GM12875 (cell line): ENCODE results near the gene CERS6.

Experiments used
- H3K4me3 ChIP-seq: one replicate; pipeline ENCODE4 v1.5.1; 2011; ENCODE audit warnings: low read depth, low read length, control low read depth
- TF ChIP-seq, protein P1 (sequence below): IDR thresholded peaks from 2 replicates; pipeline ENCODE4 v1.5.1; 2011; ENCODE audit warnings: low read depth, mild to moderate bottlenecking, control low read depth, inconsistent platforms, low read length, moderate library complexity, borderline replicate concordance; ENCODE audit not compliant: insufficient read depth

Gene CERS6

DNA sequence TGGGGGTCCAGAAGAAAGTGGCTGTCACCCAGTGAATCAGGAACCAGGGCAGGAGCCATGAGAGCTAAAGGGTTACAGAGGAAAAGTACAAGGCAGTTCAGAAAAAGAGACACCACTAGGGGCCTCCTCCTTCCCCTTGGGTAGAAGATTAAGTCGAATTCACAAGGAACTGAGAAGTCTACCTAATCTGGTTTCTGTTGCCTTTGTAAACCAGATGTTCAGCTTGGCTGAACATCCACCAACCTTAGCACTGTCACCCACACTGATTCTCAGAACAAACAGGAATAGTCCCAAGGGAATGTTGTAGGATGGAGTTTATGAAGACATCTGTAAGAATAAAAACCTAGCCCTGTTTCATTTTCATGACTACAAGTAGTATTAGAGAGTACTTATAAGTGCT is 256.0 kb downstream of the CERS6 start:
- TF ChIP-seq, protein P1, sequence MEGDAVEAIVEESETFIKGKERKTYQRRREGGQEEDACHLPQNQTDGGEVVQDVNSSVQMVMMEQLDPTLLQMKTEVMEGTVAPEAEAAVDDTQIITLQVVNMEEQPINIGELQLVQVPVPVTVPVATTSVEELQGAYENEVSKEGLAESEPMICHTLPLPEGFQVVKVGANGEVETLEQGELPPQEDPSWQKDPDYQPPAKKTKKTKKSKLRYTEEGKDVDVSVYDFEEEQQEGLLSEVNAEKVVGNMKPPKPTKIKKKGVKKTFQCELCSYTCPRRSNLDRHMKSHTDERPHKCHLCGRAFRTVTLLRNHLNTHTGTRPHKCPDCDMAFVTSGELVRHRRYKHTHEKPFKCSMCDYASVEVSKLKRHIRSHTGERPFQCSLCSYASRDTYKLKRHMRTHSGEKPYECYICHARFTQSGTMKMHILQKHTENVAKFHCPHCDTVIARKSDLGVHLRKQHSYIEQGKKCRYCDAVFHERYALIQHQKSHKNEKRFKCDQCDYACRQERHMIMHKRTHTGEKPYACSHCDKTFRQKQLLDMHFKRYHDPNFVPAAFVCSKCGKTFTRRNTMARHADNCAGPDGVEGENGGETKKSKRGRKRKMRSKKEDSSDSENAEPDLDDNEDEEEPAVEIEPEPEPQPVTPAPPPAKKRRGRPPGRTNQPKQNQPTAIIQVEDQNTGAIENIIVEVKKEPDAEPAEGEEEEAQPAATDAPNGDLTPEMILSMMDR, result peak; percentile 60; the same call in 1 of the 2 replicates

DNA sequence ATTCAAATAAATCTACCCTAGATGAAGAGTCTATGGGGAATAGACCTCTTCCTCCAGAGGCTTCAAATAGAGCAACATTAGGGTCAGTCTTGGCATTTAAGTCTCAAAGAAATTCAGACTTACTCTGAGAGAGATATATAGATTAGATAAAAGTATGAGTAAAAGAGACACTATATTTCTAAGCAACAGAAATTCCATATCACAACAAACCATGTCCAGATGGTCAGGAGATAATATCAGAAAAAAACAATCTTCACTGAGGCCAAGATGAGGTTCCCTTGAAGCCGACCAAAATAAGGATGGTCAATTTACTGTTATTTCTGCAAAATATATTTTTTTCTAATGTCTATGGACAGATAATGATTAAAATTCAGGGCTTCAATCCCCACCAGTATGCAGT is 257.3 kb downstream of the CERS6 start:
- TF ChIP-seq, protein P1, result no peak
- no peak overlapping the region for H3K4me3 ChIP-seq

More for the DNA sequence above, 256.0 kb downstream of the CERS6 start:
- no peak overlapping the region for H3K4me3 ChIP-seq

DNA sequence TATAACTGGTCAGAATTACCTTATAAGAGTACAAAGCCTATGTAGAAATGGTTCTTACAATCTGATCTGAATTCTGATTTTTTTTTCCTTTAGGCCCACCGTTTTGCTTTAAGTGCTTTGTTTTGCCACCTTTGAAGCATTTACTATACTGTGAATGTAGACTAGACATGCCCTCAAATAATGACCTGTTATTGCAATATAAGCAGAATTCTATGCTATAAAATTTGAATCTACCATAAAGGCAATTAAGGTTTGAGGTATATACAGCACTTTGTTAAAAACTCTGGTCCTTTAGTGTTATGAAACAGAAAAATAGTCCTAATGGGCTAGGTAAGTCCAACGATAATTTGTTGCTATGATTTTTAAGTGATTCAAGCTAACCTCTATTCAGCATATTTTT is 259.8 kb downstream of the CERS6 start:
- no peak overlapping the region for H3K4me3 ChIP-seq
- TF ChIP-seq, protein P1, result no peak

DNA sequence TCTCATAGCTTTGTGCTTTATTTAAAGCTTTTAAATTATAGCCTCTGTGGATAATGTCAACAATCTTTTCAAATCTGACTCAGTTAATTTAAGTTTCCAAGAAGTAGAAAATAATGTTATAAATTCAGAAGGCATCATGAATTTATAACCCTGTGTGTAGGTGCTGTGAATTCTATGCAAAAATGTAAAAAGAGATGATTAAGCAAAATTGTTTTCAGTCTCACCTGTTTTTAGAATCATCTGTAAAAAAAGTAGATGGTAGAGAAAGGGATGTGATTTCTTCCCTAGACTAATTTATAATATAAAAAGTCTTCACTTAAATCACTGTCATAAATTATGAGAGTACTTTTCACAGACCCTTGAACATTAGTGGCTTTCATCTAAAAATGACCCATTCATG is 260.8 kb downstream of the CERS6 start:
- TF ChIP-seq, protein P1, result no peak
- H3K4me3 ChIP-seq, result no peak overlapping the region

DNA sequence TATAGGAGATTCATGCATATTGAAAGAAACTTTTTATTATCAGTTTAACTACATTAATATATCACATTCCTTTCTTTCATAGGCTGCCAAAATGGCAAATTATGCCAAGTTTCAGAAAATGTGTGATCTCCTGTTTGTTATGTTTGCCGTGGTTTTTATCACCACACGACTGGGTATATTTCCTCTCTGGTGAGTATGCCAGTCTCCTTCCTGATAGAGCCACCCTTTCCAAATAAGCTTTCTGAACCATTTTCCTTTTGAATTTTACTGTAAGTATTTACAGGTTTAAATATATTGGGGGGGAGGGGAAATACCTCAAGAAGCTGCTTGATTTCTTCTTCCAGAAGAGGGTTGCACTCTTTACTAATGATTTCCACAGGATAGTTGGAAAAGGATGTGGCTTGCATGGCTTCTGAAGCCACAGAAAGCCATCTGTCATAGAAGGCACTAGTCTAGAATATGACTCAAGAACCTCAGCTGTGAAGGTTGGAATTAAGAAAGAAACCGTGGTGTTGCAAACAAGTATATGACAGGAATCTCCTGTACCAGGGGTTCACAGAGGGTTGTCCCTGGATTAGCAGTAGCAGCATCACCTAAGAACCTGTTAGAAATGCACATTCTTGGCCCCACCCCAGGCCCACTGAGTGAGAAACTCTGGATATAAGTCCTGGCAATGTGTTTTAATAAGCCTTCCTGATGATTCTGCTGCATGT is 261.9 kb downstream of the CERS6 start:
- H3K4me3 ChIP-seq, result no peak overlapping the region
- TF ChIP-seq, protein P1, result no peak

DNA sequence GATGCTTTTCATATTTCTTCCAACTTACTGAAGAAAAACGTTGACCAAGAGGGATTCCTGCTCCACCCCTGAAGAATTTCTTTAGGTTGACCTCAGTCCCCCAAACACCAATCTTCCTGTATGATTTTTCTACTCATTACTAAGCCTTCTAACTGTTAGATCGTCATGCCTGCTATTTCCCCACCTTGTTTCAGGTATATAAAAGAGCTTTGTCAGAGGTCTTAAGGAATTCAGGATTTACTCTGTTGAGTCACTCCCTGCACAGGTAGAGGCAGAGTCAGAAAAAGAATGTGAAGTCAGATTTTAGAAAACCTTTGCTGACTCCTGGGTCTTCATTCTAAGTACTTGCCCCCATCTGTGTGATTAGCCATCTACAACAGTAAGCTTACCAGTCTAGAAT is 262.6 kb downstream of the CERS6 start:
- H3K4me3 ChIP-seq, result no peak overlapping the region
- TF ChIP-seq, protein P1, result no peak

DNA sequence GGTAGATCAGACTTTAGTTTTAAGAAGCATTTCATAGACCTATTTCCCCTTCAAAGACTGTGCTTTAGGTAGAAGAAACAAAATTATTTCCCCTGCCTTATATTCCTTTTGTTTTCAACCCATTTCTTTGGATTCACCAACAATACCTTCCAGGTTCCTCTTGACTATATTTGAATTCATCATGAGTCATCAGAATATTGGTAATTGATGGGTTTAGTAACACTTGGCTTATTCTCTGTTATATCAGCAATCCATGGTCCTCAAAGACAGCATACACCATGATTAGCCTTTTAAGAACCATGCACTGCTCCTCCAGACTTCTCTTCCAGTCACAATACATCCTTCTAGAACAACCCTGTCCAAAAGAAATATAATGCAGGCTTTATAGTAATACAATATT is 263.4 kb downstream of the CERS6 start:
- TF ChIP-seq, protein P1, result no peak
- H3K4me3 ChIP-seq, result no peak overlapping the region
